Skeletal muscle tissue (tissue), 4 donors: ENCODE measurements around the gene SNTB2. TPM values are rescaled to one million over a fixed set of nuclear protein-coding genes. Genes with fewer than 3 reads are reported as not detected.

Experiments used
- H3K27ac ChIP-seq: one replicate; pipeline ENCODE4 v1.7.0; 2013; ENCODE audit warnings: mild to moderate bottlenecking, low read depth, low read length, inconsistent platforms
- H3K27me3 ChIP-seq, 3 donors: one replicate each; pipeline ENCODE4 v1.7.0; 2013; ENCODE audit warnings: low read length in 3 of 3; ENCODE audit not compliant: control insufficient read depth in 3 of 3, insufficient read depth in 3 of 3
- H3K36me3 ChIP-seq, 3 donors: one replicate each; pipeline ENCODE4 v1.7.0; 2013; ENCODE audit warnings: low read length in 3 of 3; ENCODE audit not compliant: control insufficient read depth in 3 of 3, insufficient read depth in 3 of 3
- H3K4me1 ChIP-seq, 3 donors: one replicate each; pipeline ENCODE4 v1.7.0; 2013; ENCODE audit warnings: low read length in 3 of 3, mild to moderate bottlenecking in 3 of 3; ENCODE audit not compliant: control insufficient read depth in 3 of 3, insufficient read depth in 3 of 3
- H3K4me3 ChIP-seq, 3 donors: one replicate each; pipeline ENCODE4 v1.7.0; 2013; ENCODE audit warnings: low read length in 3 of 3
- H3K9ac ChIP-seq, 3 donors: one replicate each; pipeline ENCODE4 v1.7.0; 2013; ENCODE audit warnings: low read length in 3 of 3, mild to moderate bottlenecking in 3 of 3, moderate library complexity in 2 of 3, low read depth in 1 of 3
- H3K9me3 ChIP-seq, 3 donors: one replicate each; pipeline ENCODE4 v1.7.0; 2013; ENCODE audit warnings: low read length in 3 of 3; ENCODE audit not compliant: control insufficient read depth in 3 of 3
- total RNA-seq: library from RNA; depleted of rRNA; stranded (reverse); fragments of >200 nt; gene quantifications from one replicate; pipeline ENCODE4 v1.2.3, GENCODE V29; 2014
- donor health status: Osteomylitis.

The SNTB2 gene
- total RNA-seq, 1 donor from 2014 or later = 24.5 TPM

DNA sequence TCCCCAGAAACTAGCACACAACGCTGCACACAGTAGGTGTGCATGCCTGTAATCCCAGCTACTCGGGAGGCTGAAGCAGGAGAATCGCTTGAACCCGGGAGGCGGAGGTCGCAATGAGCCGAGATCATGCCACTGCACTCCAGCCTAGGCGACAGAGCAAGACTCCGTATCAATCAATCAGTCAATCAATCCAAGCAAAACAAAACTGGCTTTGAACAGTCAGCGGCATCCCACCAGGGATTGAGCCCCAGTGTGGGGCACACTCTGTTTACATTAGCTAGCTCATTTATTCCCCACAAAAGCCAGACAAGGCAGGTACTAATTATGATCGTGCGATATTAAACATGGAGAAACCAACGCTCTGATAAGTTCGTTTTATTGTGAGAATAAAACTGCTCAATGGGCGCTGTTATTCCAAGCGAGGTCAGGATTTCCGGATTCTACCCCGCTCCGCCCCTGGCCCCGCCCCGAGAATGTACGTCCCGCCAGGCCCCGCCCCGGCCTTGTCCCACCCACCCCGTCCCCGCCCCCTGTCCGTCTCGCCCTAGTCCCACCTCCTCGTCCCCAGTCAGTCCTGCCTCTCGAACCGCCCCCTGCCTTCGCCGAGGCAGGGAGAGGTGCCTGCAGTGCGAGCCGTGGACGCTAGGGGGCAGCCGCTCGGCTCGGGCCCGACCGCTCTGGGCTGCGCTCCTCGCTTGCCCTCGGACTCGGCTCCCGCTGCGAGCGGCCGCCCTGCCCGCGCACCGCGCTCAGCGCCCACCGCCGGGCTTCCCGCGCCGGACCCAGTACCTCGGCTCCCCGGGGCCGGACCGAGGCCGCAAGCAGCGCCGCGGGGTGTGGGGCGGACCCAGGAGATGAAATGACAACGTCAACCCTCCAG is 123.9 kb downstream of the SNTB2 start, which contains the start of gene VPS4A:
TSS of gene VPS4A (plus strand) at position 698 of the 880 bp plus-strand sequence. CDS start at position 860, 162 bp downstream.
- Histone ChIP-seq H3K4me3 (peak within 1 kb of the TSS; percentile 88 to 93 (median 89)), H3K4me1 (peaks cover 11 to 14% (median 13%) of the 10 kb centered on the region in 3 donors), H3K27ac (peak within 1 kb of the TSS; percentile 83), H3K36me3 (peaks cover 10 to 17% (median 14%) of the 10 kb centered on the region in 3 donors), H3K27me3 (no peaks in the 10 kb centered on the region), H3K9me3 (no peaks in the 10 kb centered on the region), H3K9ac (peak within 1 kb of the TSS; percentile 92 to 96 (median 92))

DNA sequence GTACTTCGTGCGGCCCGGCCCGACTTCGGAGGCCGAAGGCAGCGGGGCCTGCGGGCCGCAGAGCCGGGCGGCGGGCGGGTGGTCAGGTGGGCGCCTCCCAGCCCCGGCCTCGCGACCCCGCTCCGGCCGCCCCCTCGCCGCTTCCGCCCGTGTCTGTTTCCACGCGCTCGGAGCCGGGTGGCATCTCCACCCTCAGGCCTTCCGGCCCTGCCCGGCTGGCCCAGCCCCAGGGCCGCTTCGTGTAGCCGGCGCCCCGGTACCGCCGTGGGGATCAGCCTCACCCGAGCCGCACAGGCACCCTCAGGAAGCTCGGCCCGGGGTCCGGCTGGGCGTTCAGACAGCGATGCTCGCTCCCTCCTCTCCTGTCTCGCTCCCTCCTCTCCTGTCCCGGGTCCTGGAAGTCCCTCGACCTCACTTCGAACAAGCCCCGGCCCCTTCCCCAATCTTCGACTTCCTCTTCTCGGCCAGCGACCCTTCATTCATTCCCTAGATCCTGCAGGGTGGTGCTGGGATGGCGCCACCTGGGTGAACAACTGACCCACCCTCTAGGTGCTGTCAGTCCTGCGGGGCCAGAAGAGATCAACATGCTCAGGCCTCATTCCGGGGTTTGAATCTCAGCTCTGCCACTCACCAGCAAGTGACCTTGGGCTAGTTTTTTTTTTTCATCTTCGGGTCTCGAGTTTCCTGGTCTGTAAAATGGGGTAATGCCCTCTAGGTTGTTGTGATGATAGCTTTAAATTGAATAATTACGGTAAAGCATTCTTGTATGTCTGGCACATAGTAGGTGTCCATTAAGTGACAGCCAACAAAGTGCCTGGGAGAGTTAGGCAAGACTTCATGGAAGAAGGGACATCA is 124.8 kb downstream of the SNTB2 start:
- Histone ChIP-seq H3K27me3 (no peaks in the 10 kb centered on the region), H3K36me3 (peaks cover 18 to 26% (median 23%) of the 10 kb centered on the region in 3 donors), H3K4me3 (peak overlapping the region; percentile 82 to 89 (median 88)), H3K9ac (peak overlapping the region; percentile 92 to 96 (median 92)), H3K27ac (peak overlapping the region; percentile 83), H3K4me1 (peaks cover 13 to 22% (median 17%) of the 10 kb centered on the region in 3 donors), H3K9me3 (no peaks in the 10 kb centered on the region)

DNA sequence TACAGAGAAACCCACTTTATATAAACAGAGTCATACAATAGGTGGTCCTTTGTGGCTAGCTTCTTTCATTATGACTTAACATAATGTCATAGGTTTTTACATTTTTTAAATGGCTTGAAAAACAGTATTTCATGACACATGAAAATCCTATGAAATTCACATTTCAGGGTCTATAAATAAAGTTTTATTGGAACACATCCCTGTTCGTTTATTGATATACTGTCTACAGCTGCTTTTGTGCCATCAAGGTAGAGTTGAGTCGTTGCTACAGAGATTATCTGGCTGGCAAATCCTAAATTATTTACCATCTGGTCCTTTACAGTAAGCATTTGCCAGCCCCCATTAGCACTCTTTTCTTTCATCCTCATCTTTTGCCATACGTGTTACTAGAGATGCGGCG is 126.5 kb downstream of the SNTB2 start:
- Histone ChIP-seq H3K4me3 (no peak overlapping the region), H3K9me3 (no peaks in the 10 kb centered on the region), H3K27ac (no peak overlapping the region), H3K9ac (no peak overlapping the region), H3K4me1 (peaks cover 13 to 31% (median 26%) of the 10 kb centered on the region in 3 donors), H3K36me3 (peaks cover 27 to 34% (median 33%) of the 10 kb centered on the region in 3 donors), H3K27me3 (no peaks in the 10 kb centered on the region)

DNA sequence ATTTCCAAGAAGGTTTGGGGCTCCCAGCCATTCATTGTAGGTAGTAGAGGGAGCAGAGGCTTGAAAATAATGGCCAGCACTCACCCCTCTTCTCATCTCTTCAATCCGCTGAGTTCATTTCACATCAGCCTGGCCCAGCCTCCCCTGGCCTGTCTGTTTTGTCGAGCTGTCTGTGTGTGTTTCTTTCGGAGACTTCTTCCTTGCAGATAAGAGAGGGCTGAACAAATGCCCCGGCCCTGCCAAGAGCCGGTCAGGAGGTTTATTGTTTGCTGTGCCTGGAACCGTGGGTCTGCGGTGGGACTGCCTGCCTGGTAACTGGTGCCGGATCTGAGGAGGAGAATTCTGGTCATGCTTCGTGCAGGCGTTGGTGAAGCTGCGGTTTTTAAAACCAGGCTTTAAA is 127.6 kb downstream of the SNTB2 start:
- H3K9me3 ChIP-seq = no peaks in the 10 kb centered on the region
- H3K27me3 ChIP-seq = no peaks in the 10 kb centered on the region
- H3K4me1 ChIP-seq = peaks cover 13 to 33% (median 24%) of the 10 kb centered on the region in 3 donors
- H3K36me3 ChIP-seq = peaks cover 37 to 43% (median 41%) of the 10 kb centered on the region in 3 donors
- H3K4me3 ChIP-seq = no peak overlapping the region
- no peak overlapping the region for H3K27ac ChIP-seq
- no peak overlapping the region for H3K9ac ChIP-seq

DNA sequence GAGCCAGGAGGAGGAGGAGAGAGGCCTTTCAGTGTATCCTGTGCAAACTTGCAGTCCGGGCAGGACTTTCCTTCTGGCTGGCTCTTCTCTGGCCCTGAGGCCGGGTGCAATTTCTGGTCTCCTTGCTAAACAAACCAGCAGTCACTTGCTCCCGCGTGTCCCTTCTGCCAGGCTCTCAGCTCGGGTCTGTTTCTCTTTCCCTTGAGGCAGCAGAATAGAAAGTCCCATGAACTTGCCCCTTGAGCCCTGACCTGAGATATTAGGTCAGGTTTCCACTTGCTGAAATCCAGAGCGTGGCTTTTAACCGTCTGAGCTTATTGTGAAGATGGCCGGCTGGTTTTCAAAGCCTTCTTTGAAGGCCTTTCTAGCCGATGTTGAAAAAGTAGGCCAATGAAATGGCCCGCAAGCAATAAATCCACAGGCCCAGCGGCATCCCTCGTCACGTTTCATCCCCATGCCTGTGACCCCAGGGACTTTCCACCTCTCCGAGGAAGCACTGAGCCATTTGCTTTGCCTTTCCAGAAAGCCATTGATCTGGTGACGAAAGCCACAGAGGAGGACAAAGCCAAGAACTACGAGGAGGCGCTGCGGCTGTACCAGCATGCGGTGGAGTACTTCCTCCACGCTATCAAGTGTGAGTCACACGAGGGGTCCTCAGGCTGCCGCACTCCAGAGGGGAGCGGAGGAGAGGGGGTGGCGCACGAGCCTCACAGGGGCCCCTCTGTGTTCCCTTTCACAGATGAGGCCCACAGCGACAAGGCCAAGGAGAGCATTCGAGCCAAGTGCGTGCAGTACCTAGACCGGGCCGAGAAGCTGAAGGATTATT is 128.7 kb downstream of the SNTB2 start:
- no peak overlapping the region for H3K4me3 ChIP-seq
- H3K9ac ChIP-seq = peak overlapping the region in 1 of 3 donors; percentile 50
- H3K27ac ChIP-seq = peak overlapping the region; percentile 56
- peaks cover 10 to 29% (median 21%) of the 10 kb centered on the region in 3 donors for H3K4me1 ChIP-seq
- H3K9me3 ChIP-seq = no peaks in the 10 kb centered on the region
- H3K36me3 ChIP-seq = peaks cover 49 to 55% (median 53%) of the 10 kb centered on the region in 3 donors
- no peaks in the 10 kb centered on the region for H3K27me3 ChIP-seq

DNA sequence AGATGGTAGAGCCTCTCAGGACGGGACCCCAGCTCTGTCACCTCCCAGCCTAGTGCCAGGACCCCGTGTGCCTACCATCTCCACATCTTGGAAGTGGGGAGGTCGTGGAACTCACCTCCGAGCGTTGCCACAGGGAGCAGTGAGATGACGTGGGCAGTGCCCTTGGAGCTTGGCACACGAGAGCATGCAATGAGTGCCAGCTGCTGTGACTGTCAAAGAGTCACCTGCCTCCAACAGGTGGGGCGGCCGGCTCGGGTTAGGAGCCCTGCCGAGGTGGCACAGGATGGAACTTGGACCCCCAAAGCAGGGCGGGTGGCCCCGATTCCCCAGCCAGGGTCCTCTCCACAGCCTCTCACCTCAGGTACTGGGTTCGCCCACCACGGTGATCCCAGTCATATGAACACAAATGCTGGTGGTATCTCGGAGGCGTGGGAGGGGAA is 129.7 kb downstream of the SNTB2 start:
- no peaks in the 10 kb centered on the region for H3K27me3 ChIP-seq
- H3K36me3 ChIP-seq = peaks cover 58 to 64% (median 62%) of the 10 kb centered on the region in 3 donors
- H3K9me3 ChIP-seq = no peaks in the 10 kb centered on the region
- no peak overlapping the region for H3K4me3 ChIP-seq
- H3K4me1 ChIP-seq = peaks cover 8 to 29% (median 21%) of the 10 kb centered on the region in 3 donors
- peak overlapping the region; percentile 56 for H3K27ac ChIP-seq
- peak overlapping the region in 1 of 3 donors; percentile 50 for H3K9ac ChIP-seq

DNA sequence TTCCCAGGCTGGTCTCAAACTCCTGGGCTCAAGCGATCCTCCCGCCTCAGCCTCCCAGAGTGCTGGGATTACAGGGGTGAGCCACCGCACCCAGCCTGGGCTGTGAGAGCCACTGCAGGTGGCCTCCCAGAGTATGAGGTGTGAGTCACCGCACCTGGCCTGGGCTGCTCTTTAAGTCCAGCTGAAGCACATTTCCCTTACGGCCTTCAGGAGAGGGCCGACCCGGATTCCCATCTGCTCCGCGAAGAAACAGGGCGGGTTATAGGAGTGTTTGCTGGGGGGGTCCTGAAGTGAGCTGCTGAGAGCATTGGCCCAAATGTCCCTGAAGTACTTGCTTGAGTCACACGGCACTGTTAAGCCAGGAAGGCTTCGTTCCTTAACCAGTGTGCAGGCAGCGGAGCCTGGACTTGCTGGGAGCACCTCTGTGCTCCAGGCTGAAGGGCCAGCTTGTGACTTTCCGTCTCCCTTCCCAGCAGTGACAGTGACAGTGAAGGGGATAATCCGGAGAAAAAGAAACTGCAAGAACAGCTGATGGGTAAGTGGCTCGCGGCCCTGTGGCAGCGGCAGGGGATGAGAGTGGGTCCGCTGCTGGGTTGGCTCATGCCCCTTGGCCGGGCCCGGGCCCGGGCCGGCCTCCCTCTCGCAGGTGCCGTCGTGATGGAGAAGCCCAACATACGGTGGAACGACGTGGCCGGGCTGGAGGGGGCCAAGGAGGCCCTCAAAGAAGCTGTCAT is 131.4 kb downstream of the SNTB2 start:
- Histone ChIP-seq H3K27ac (no peak overlapping the region), H3K9me3 (no peaks in the 10 kb centered on the region), H3K36me3 (peaks cover 71 to 81% (median 78%) of the 10 kb centered on the region in 3 donors), H3K4me1 (peaks cover 0 to 29% (median 19%) of the 10 kb centered on the region in 3 donors), H3K4me3 (no peak overlapping the region), H3K27me3 (no peaks in the 10 kb centered on the region), H3K9ac (no peak overlapping the region)

DNA sequence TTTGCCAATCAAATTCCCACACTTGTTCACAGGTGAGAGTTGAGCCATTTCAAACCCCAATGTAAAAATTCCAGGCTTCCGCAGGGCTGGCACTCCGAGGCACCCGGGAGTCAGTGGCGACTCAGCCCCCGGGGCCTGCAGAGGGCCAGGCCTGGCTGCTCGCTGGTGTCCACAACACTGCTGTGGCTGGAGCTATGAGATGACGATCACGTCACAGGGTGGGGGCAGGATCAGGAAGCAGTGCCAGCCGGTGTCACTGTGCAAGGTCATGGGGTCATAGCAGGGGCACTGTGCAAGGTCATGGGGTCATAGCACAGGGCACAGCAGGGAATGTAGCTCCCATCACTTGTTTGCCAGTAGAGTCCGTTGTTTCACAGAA is 131.9 kb downstream of the SNTB2 start:
- Histone ChIP-seq H3K4me3 (no peak overlapping the region), H3K4me1 (peaks cover 1 to 34% (median 23%) of the 10 kb centered on the region in 3 donors), H3K27me3 (no peaks in the 10 kb centered on the region), H3K36me3 (peaks cover 75 to 85% (median 80%) of the 10 kb centered on the region in 3 donors), H3K9ac (no peak overlapping the region), H3K27ac (no peak overlapping the region), H3K9me3 (no peaks in the 10 kb centered on the region)
